ENCODE results near the gene NEUROD6.

Gene NEUROD6

DNA sequence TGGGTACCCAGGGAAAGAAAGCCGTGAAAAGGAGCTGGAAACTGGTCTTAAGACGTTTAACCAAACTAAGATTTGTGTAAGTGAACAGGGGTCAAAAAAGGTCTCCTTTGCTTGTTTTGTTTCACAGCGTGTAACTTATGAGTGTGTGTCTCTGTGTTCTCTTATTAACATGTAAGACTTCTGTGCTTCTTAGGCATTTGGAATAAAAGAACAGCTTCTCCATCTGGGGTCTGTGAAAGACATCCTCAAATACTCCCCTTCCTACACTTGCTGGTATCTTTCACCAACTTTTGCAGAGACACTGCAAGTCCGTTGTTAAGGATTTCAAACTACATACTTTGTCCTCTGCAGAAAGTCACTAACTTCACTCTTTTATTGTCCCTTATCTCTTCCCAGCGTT lies 615 bp upstream of the NEUROD6 start:
- H3K36me3 Mint-ChIP-seq = no peaks in the 10 kb centered on the region
- no peak overlapping the region for H3K4me3 Mint-ChIP-seq
- H3K9me3 Mint-ChIP-seq = no peaks in the 10 kb centered on the region
- H3K27ac Mint-ChIP-seq = no peak overlapping the region
- peaks cover 17% of the 10 kb centered on the region for H3K27me3 Mint-ChIP-seq
- CTCF ChIA-PET = interaction anchor here (1.0 kb wide), 1 partner anchor 18 kb away, joined by 3 read pairs; no protein-coding TSS in a partner anchor
- no peaks in the 10 kb centered on the region for H3K4me1 Mint-ChIP-seq
- DNase-seq = no peak

DNA sequence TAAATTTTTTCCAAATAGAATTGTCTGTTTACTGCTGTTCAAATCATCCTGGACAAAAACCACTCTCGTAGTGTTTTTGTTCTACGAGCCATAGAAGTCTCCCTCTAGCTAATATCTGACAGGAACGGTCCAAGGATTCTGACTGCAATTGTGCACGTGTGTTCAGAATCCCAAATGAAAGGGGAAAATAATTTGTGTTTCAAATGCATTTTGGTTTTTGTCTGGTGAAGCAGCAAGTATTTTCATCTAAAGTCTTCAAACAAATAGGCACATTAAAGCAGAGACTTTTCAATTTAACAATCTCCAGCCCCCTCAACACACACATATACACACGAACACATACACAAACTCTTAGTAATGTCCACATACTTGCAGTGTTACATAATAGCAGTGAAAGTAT lies 475 bp downstream of the NEUROD6 start:
- Mint-ChIP-seq H3K27ac (no peak overlapping the region), H3K27me3 (peaks cover 28% of the 10 kb centered on the region), H3K4me3 (no peak overlapping the region), H3K4me1 (no peaks in the 10 kb centered on the region), H3K9me3 (peaks cover 2% of the 10 kb centered on the region), H3K36me3 (no peaks in the 10 kb centered on the region)
- CTCF ChIA-PET = no interaction called here
- no peak for DNase-seq

DNA sequence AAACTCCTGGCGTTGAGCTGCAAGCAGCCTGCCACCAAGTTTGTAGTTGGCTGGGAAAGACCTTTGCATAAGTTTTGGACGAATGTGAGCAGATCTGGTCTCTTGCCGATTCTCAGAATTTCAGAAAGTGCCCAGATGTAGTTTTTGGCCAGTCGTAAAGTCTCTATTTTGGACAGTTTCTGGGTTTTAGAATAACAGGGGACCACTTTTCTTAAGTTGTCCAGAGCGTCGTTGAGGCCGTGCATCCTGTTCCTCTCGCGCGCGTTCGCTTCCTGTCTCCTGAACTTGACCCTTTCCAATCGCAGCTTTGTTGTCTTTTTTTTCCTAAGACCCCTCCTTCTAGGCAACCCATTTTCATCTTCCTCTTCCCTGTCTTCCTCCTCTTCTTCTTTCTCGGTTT lies 1.8 kb downstream of the NEUROD6 start:
- peaks cover 3% of the 10 kb centered on the region for H3K9me3 Mint-ChIP-seq
- H3K4me3 Mint-ChIP-seq = no peak overlapping the region
- DNase-seq = no peak
- peaks cover 30% of the 10 kb centered on the region for H3K27me3 Mint-ChIP-seq
- CTCF ChIA-PET = no interaction called here
- H3K27ac Mint-ChIP-seq = no peak overlapping the region
- no peaks in the 10 kb centered on the region for H3K36me3 Mint-ChIP-seq
- H3K4me1 Mint-ChIP-seq = no peaks in the 10 kb centered on the region

DNA sequence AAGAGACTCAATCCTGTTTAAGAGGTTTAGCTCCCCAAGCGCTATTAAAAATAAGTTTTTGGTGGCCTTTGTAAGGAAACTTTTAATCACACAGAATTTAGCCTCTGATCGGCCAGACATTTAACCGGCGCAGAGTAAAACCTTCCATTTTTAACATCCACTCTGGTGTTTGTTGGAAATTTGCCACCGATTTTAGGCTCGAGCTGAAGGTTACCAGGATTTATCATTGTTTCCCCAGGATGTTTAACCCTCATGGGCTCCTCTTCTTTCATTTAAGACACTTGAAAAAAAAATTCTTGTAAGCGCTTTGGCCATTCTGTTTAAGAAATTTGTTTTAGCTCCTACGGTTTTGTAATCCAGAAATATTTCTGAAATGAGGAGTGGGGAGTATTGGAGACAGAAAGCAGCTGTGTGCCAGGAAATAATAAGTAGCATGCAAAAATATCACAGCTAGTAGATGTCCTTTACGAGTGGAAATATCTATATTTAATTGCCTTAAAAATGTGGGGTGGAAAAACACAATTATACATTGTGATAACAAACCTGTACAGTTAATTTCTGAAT lies 3.4 kb downstream of the NEUROD6 start:
- Mint-ChIP-seq H3K27me3 (peaks cover 30% of the 10 kb centered on the region), H3K36me3 (no peaks in the 10 kb centered on the region), H3K4me1 (no peaks in the 10 kb centered on the region), H3K4me3 (no peak overlapping the region), H3K9me3 (peaks cover 3% of the 10 kb centered on the region), H3K27ac (no peak overlapping the region)
- DNase-seq = no peak
- CTCF ChIA-PET = interaction anchor here (0.7 kb wide), 1 partner anchor 15 kb away, joined by 3 read pairs; no protein-coding TSS in a partner anchor

DNA sequence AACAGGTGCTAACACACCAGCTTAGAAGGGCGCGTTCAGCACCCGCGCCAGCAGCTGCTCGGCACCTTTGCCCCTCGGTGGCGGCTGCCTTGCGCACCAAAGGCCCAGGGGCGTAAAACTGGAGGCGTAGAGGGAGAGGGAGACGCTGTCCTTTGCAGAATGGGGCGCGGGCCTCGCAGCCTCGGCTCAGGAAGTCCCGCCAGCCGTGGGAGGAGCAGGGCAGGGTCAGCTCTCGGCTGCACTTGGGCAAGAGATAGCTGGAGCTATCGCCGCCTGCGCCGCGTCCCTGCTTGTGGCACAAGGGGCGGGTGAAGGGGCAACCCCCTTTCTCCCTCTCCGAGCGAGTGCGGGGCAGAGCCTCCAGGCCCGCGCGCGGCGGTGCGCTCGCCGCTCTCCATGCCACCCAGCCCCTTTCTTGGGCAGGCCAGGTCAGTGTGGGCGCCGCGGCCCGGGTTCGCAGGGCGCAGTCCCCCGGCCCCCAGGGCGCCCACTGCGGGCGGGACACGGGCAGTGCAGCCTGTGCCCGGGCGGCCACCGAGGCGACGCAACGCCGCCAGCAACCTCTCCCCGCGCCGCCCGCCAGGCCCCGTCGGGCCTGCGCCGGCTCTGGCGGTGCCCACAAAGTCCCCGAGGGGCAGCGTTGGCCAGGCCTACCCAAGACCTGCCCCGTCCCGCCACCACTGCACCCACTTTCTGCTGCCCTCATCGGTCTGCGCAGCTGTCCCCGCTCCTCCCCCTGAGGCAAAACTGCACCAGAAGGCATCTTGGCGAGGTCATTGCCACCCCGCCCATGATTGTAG lies 4.1 kb downstream of the NEUROD6 start:
- no peak for DNase-seq
- H3K27ac Mint-ChIP-seq = no peak overlapping the region
- no peaks in the 10 kb centered on the region for H3K4me1 Mint-ChIP-seq
- peaks cover 30% of the 10 kb centered on the region for H3K27me3 Mint-ChIP-seq
- no peak overlapping the region for H3K4me3 Mint-ChIP-seq
- H3K9me3 Mint-ChIP-seq = peaks cover 3% of the 10 kb centered on the region
- no peaks in the 10 kb centered on the region for H3K36me3 Mint-ChIP-seq
- CTCF ChIA-PET = no interaction called here

DNA sequence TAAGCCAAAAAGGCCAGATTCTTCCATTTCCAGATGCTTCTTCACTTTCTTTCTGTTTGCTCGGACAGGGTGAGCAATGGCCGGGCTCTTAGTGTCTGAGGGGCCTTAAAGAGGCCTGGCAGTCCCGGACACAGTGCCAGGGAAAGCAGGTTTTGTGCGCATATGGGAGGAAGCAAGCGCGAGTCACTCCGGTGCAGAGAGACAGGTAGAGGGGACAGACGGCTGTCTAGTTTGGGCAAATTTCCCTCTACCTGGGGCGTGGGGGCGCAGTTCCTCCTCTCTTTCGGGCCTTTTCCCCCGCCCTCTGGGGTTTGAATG lies 4.7 kb downstream of the NEUROD6 start:
- DNase-seq = no peak
- Mint-ChIP-seq H3K27ac (no peak overlapping the region), H3K36me3 (no peaks in the 10 kb centered on the region), H3K4me1 (no peaks in the 10 kb centered on the region), H3K27me3 (peaks cover 30% of the 10 kb centered on the region), H3K4me3 (no peak overlapping the region), H3K9me3 (peaks cover 3% of the 10 kb centered on the region)
- CTCF ChIA-PET = no interaction called here

DNA sequence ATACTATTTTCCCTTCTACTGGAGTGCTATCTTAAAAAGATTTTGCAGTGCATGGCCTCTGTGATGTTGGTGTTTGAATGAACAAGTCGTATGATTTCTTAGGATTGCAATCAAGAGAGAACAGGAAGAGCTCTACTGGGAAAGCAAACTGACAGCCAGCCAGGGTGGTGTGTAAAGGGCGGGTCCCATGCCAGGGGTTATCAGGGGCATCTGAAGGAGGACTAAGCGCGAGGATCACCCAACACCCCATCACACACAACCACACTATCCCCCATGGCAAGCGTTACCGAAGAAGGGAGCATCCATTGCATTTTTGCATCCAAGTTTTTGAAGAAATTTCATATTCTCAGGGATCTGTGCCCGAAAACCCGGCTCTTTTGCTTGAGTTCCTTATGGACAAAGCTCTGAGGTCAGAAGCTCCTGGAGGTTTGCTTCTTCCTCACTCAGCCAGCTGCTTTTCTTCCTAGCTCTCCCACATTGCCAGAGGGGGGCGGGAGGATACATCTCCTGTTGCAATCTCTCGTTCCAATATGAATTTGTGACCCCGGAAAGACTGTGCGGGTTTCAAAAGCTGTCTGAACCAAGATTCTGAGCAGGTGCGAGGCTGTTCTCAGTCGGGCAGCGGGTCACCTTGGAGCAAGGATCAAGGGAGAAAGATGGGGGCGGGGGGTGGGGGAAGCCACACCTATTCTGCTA lies 5.2 kb downstream of the NEUROD6 start:
- CTCF ChIA-PET = no interaction called here
- H3K9me3 Mint-ChIP-seq = peaks cover 3% of the 10 kb centered on the region
- no peak overlapping the region for H3K4me3 Mint-ChIP-seq
- H3K27me3 Mint-ChIP-seq = peaks cover 30% of the 10 kb centered on the region
- DNase-seq = no peak
- no peaks in the 10 kb centered on the region for H3K36me3 Mint-ChIP-seq
- H3K27ac Mint-ChIP-seq = no peak overlapping the region
- no peaks in the 10 kb centered on the region for H3K4me1 Mint-ChIP-seq

DNA sequence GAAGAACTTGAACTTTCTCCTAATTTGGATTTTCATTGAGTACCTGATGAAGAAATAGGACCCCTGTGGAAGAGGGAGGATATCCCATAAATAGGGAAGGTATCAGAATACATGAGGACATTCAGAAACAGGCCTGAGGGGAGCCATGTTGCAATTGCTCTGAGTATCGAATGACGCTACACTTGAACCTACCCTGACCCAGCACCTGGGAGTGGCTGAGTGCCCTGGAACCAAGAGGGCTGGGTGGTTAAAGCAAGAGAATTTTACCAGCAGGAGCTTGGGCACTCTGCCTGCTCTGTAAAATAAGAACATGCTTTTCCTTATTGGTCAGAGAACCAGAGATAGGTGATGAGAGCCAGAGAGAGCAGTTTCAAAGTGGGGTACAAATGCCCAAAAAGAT lies 7.2 kb downstream of the NEUROD6 start:
- CTCF ChIA-PET = no interaction called here
- no peak overlapping the region for H3K27ac Mint-ChIP-seq
- H3K4me3 Mint-ChIP-seq = no peak overlapping the region
- no peaks in the 10 kb centered on the region for H3K4me1 Mint-ChIP-seq
- H3K27me3 Mint-ChIP-seq = peaks cover 22% of the 10 kb centered on the region
- H3K36me3 Mint-ChIP-seq = no peaks in the 10 kb centered on the region
- peaks cover 3% of the 10 kb centered on the region for H3K9me3 Mint-ChIP-seq
- DNase-seq = no peak

DNA sequence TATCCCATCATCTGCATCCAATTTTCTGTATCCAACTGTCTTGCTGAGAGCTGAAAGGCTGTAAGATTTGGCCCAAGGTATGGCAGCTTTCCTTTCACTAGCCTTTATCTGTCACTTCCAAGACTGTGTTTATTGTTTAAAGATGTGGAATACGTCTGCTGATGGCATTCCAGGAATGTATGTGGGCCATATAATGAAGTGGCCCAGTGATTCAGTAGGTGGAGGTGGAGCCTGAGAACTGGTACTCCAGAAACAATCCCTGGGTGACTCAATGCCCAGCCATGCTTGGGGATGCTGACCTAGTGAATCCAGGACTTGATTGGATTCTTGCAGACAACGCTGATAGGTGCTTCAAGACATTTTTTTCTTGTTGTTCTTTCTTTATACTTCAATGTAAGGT lies 13.5 kb downstream of the NEUROD6 start:
- DNase-seq = no peak
- Mint-ChIP-seq H3K36me3 (no peaks in the 10 kb centered on the region), H3K4me1 (no peaks in the 10 kb centered on the region), H3K4me3 (no peak overlapping the region), H3K9me3 (peaks cover 4% of the 10 kb centered on the region), H3K27ac (no peak overlapping the region), H3K27me3 (no peaks in the 10 kb centered on the region)
- CTCF ChIA-PET = no interaction called here

DNA sequence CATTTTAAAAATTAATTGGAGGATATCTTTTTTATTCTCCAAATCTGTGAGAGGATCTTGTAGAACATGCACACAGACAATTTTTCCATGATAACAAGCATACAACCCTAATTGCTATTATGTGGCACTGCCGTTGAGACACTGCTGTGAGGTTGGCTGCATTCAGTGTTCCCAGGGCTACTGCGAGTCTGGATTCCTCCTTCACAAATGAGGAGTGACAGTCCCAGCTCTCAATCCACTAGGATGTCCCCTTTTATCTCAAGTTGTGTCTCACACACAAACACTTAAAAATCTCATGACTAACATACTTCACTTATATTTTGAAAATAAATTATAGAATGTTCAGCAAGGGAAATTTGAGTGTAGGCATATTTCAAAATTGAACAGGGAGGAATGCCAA lies 14.1 kb downstream of the NEUROD6 start:
- Mint-ChIP-seq H3K4me3 (no peak overlapping the region), H3K36me3 (no peaks in the 10 kb centered on the region), H3K9me3 (peaks cover 4% of the 10 kb centered on the region), H3K27ac (no peak overlapping the region), H3K27me3 (no peaks in the 10 kb centered on the region), H3K4me1 (no peaks in the 10 kb centered on the region)
- no peak for DNase-seq
- CTCF ChIA-PET = no interaction called here

DNA sequence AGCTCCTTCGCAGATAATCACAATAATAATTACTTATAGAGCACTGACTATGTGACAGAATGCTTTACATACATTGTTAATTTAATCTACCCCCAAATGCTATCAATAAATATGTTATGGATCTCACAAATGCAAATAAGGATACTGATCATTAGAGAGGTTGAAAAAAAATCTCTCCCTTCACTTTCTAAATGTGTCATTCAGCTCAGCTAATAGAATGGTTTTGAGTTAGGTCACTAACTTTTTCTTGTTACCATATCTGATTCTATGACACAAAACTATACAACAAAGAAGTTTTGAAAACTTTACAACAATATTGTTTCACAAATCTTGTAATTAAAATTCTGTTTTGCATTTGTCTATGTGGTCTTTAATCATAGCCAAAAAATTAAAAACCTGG lies 17.4 kb downstream of the NEUROD6 start:
- Mint-ChIP-seq H3K36me3 (no peaks in the 10 kb centered on the region), H3K9me3 (peaks cover 3% of the 10 kb centered on the region)

DNA sequence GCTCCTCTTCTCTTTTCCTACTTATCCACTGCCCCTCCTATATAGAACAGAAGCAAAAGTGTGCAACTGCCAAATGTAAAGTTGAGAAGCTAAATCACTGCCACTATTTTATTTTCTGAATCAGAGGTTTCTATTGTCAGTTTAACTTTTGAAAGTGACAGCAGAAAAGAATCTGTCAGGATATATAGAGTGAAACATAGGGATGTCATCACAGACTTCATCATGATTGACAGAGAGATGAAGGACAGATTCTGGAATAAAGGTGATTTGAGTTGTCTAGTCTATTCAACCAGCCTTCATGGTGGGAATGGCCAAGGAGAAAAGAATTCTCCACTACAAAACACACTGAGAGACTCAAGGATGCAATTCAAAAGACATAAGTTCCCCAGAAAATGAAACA lies 19.9 kb downstream of the NEUROD6 start:
- H3K4me1 Mint-ChIP-seq = no peaks in the 10 kb centered on the region
- no peak overlapping the region for H3K27ac Mint-ChIP-seq
- DNase-seq = no peak
- no peaks in the 10 kb centered on the region for H3K27me3 Mint-ChIP-seq
- H3K9me3 Mint-ChIP-seq = peaks cover 2% of the 10 kb centered on the region
- CTCF ChIA-PET = no interaction called here
- H3K4me3 Mint-ChIP-seq = no peak overlapping the region
- H3K36me3 Mint-ChIP-seq = no peaks in the 10 kb centered on the region

More for the DNA sequence above, 17.4 kb downstream of the NEUROD6 start:
- H3K4me3 Mint-ChIP-seq = no peak overlapping the region
- H3K27ac Mint-ChIP-seq = no peak overlapping the region
- CTCF ChIA-PET = interaction anchor here (0.7 kb wide), 1 partner anchor 18 kb away, joined by 3 read pairs; the partner anchor contains the start of gene NEUROD6
- H3K27me3 Mint-ChIP-seq = no peaks in the 10 kb centered on the region
- H3K4me1 Mint-ChIP-seq = no peaks in the 10 kb centered on the region
- no peak for DNase-seq

DNA sequence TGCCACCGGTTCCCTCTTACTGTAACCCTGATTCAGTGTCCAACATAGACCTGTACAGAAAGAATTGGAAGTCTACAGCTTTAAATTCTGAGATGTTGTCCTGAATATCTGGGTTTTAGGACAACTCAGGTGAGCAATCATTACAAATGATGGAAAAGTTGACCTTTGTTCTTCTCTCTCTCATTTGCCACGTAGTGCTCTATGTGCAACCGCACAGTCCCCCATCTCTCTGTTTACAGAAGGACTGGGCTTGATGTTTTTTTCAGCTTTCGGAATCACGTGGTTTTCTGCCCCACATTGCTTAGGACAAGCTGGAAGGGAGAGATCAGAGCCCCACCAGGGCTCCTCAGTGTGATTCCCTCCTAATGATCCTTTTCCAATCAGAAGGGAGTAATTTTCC lies 22.2 kb downstream of the NEUROD6 start:
- Mint-ChIP-seq H3K4me3 (no peak overlapping the region), H3K27me3 (no peaks in the 10 kb centered on the region), H3K36me3 (no peaks in the 10 kb centered on the region), H3K9me3 (no peaks in the 10 kb centered on the region), H3K4me1 (no peaks in the 10 kb centered on the region), H3K27ac (no peak overlapping the region)
- CTCF ChIA-PET = no interaction called here
- DNase-seq = no peak

DNA sequence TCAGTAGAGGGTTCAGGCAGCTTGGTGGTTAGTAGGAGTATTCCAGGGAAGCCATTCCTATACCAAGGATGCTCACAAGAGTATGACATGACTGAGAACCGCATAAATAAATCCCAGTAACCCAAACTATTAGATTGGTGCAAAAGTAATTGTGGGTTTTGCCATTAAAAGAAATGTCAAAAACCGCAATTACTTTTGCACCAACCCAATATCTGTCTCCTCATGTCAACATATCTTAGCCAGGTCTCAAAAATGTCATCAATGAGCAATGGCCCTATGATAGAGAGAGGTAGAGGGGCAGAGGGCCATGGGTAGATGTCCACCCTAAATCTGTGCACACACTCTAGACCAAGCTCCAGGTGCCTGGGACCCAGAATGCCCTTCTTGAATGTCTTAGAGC lies 23.6 kb downstream of the NEUROD6 start:
- CTCF ChIA-PET = no interaction called here
- no peaks in the 10 kb centered on the region for H3K36me3 Mint-ChIP-seq
- no peaks in the 10 kb centered on the region for H3K9me3 Mint-ChIP-seq
- no peak overlapping the region for H3K4me3 Mint-ChIP-seq
- DNase-seq = no peak
- no peaks in the 10 kb centered on the region for H3K4me1 Mint-ChIP-seq
- no peak overlapping the region for H3K27ac Mint-ChIP-seq
- H3K27me3 Mint-ChIP-seq = no peaks in the 10 kb centered on the region

DNA sequence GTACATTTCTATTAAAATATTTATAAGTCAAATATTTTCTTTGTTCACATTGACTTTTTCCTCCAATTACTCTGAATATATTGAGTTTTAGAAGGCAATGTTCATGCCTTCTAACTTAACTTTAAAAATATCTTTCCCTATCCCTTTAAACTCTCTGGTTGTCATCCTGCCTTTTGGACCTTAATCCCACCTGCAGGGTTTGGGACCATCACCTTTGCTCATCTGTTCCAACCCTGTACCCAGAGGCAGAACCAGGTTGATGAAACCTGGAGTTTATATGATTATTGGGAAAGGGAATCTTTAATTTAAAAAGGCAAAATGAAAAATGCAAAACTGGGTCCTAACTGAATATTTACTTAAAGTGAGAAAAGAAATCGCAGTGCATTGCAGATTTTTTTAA lies 24.8 kb downstream of the NEUROD6 start:
- CTCF ChIA-PET = no interaction called here
- no peak for DNase-seq
- no peak overlapping the region for H3K4me3 Mint-ChIP-seq
- no peaks in the 10 kb centered on the region for H3K36me3 Mint-ChIP-seq
- H3K9me3 Mint-ChIP-seq = no peaks in the 10 kb centered on the region
- H3K4me1 Mint-ChIP-seq = no peaks in the 10 kb centered on the region
- H3K27me3 Mint-ChIP-seq = no peaks in the 10 kb centered on the region
- no peak overlapping the region for H3K27ac Mint-ChIP-seq

All from activated naive CD4-positive, alpha-beta T cell treated with anti-CD3 and anti-CD28 coated beads, Interleukin-2, amount 10 ng/mL, durations not matched to agents 7 days and 5 days (primary cell).